Rectal smooth muscle tissue (tissue), 1 donor: ENCODE results near the gene THAP12.
"Not testable (repeated sequence)": the region's sequence is repeated elsewhere in the genome, so short reads cannot be mapped to it uniquely, and the experiment has no call there.

Source experiments
- H3K27ac ChIP-seq: one replicate; pipeline ENCODE4 v1.7.0; 2013; ENCODE audit warnings: low read depth, low read length, inconsistent platforms
- H3K27me3 ChIP-seq: one replicate; pipeline ENCODE4 v1.7.0; 2013; ENCODE audit warnings: low read length; ENCODE audit not compliant: control insufficient read depth, insufficient read depth
- H3K36me3 ChIP-seq: one replicate; pipeline ENCODE4 v1.7.0; 2013; ENCODE audit warnings: low read length; ENCODE audit not compliant: control insufficient read depth, insufficient read depth
- H3K4me1 ChIP-seq: one replicate; pipeline ENCODE4 v1.7.0; 2013; ENCODE audit warnings: low read length; ENCODE audit not compliant: control insufficient read depth, insufficient read depth
- H3K4me3 ChIP-seq: one replicate; pipeline ENCODE4 v1.7.0; 2013; ENCODE audit warnings: low read length
- H3K9ac ChIP-seq: one replicate; pipeline ENCODE4 v1.7.0; 2013; ENCODE audit warnings: low read length

The THAP12 gene

GRCh38 chr11:76380977-76381719 lies at the start of gene THAP12, which contains the start of gene GVQW3:
THAP12 (minus strand) TSS chr11:76381132; CDS start chr11:76380836, 296 bp downstream.
GVQW3 (plus strand) TSS chr11:76381323; CDS start chr11:76381829, 506 bp downstream.
- Histone ChIP-seq H3K4me1 (no peaks in the 10 kb centered on the region), H3K27ac (peak within 1 kb of the TSS; percentile 65), H3K36me3 (no peaks in the 10 kb centered on the region), H3K9ac (peak within 1 kb of the TSS; percentile 40), H3K27me3 (no peaks in the 10 kb centered on the region), H3K4me3 (peak within 1 kb of the TSS; percentile 95)

GRCh38 chr11:76426660-76427059 lies 45.7 kb upstream of the THAP12 start:
- Histone ChIP-seq H3K27ac (no peak overlapping the region), H3K4me3 (no peak overlapping the region), H3K4me1 (no peaks in the 10 kb centered on the region), H3K27me3 (no peaks in the 10 kb centered on the region), H3K9ac (no peak overlapping the region), H3K36me3 (no peaks in the 10 kb centered on the region)

- no peak overlapping the region for H3K9ac ChIP-seq
- H3K4me1 ChIP-seq, result no peaks in the 10 kb centered on the region
- H3K27ac ChIP-seq, result no peak overlapping the region
- no peaks in the 10 kb centered on the region for H3K36me3 ChIP-seq
- H3K27me3 ChIP-seq, result no peaks in the 10 kb centered on the region
- H3K4me3 ChIP-seq, result no peak overlapping the region
Measured at GRCh38 chr11:76424891-76425290, 44.0 kb upstream of the THAP12 start.

GRCh38 chr11:76424379-76424778 lies 43.4 kb upstream of the THAP12 start:
- no peaks in the 10 kb centered on the region for H3K27me3 ChIP-seq
- H3K4me3 ChIP-seq, result no peak overlapping the region
- H3K27ac ChIP-seq, result no peak overlapping the region
- H3K9ac ChIP-seq, result no peak overlapping the region
- no peaks in the 10 kb centered on the region for H3K4me1 ChIP-seq
- no peaks in the 10 kb centered on the region for H3K36me3 ChIP-seq

GRCh38 chr11:76419896-76420295 lies 39.0 kb upstream of the THAP12 start:
- no peaks in the 10 kb centered on the region for H3K36me3 ChIP-seq
- H3K9ac ChIP-seq, result no peak overlapping the region
- no peaks in the 10 kb centered on the region for H3K4me1 ChIP-seq
- no peak overlapping the region for H3K27ac ChIP-seq
- H3K27me3 ChIP-seq, result no peaks in the 10 kb centered on the region
- no peak overlapping the region for H3K4me3 ChIP-seq

GRCh38 chr11:76415073-76415472 lies 34.1 kb upstream of the THAP12 start:
- Histone ChIP-seq H3K9ac (no peak overlapping the region), H3K27ac (no peak overlapping the region), H3K4me1 (no peaks in the 10 kb centered on the region), H3K4me3 (no peak overlapping the region), H3K36me3 (no peaks in the 10 kb centered on the region), H3K27me3 (peaks cover 2% of the 10 kb centered on the region)

GRCh38 chr11:76410851-76411357 lies 30.0 kb upstream of the THAP12 start:
- Histone ChIP-seq H3K36me3 (no peaks in the 10 kb centered on the region), H3K4me1 (no peaks in the 10 kb centered on the region), H3K27me3 (peaks cover 2% of the 10 kb centered on the region), H3K27ac (no peak overlapping the region), H3K9ac (no peak overlapping the region), H3K4me3 (no peak overlapping the region)

- peaks cover 2% of the 10 kb centered on the region for H3K27me3 ChIP-seq
- H3K36me3 ChIP-seq, result no peaks in the 10 kb centered on the region
- no peak overlapping the region for H3K27ac ChIP-seq
- no peak overlapping the region for H3K9ac ChIP-seq
- no peaks in the 10 kb centered on the region for H3K4me1 ChIP-seq
- no peak overlapping the region for H3K4me3 ChIP-seq
Measured at GRCh38 chr11:76408171-76408965, 27.4 kb upstream of the THAP12 start.

- no peak overlapping the region for H3K27ac ChIP-seq
- H3K4me3 ChIP-seq, result no peak overlapping the region
- no peaks in the 10 kb centered on the region for H3K36me3 ChIP-seq
- H3K4me1 ChIP-seq, result no peaks in the 10 kb centered on the region
- no peak overlapping the region for H3K9ac ChIP-seq
- peaks cover 2% of the 10 kb centered on the region for H3K27me3 ChIP-seq
Measured at GRCh38 chr11:76406359-76406758, 25.4 kb upstream of the THAP12 start.

GRCh38 chr11:76401484-76401883 lies 20.6 kb upstream of the THAP12 start:
- H3K4me1 ChIP-seq, H3K27me3 ChIP-seq, H3K4me3 ChIP-seq, H3K9ac ChIP-seq, H3K36me3 ChIP-seq, H3K27ac ChIP-seq: not testable (repeated sequence)

GRCh38 chr11:76400967-76401366 lies 20.0 kb upstream of the THAP12 start:
- no peak overlapping the region for H3K9ac ChIP-seq
- no peak overlapping the region for H3K27ac ChIP-seq
- H3K4me1 ChIP-seq, result no peaks in the 10 kb centered on the region
- no peak overlapping the region for H3K4me3 ChIP-seq
- H3K36me3 ChIP-seq, result no peaks in the 10 kb centered on the region
- H3K27me3 ChIP-seq, result no peaks in the 10 kb centered on the region

GRCh38 chr11:76397383-76397782 lies 16.5 kb upstream of the THAP12 start:
- Histone ChIP-seq H3K9ac (no peak overlapping the region), H3K36me3 (no peaks in the 10 kb centered on the region), H3K27me3 (no peaks in the 10 kb centered on the region), H3K4me3 (no peak overlapping the region), H3K4me1 (no peaks in the 10 kb centered on the region), H3K27ac (no peak overlapping the region)
